T-helper 9 cell (primary cell): ENCODE data around the gene RASSF3.
"Not testable (repeated sequence)": the region's sequence is repeated elsewhere in the genome, so short reads cannot be mapped to it uniquely, and the experiment has no call there.

Source experiments
- DNase-seq: peaks from one replicate; pipeline ENCODE4 v3.0.0-alpha.2; 2020

RASSF3 gene

DNA sequence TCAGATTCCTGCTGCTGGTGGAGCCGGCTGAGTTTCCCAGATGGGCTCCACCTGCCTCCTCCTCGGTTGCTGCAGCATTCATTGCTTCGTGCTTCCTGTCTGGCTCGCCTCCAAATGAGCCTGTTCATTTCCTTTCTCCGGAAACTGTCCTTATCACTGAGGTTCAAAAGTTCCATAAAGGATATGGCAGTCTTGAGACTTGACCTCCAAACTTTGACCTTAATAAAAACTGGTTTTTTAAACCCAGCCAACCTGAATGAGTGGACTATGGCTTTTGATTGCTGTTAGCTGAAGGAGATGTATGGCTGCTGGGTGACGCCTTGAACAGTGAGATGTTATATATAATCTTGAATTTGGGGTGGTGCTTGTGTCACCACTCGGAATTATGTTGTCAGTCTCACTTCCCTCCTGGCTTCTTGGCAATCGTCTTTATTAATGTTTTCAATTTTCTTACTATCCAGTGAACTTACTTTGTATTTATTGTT, 62.7 kb downstream of the RASSF3 start:
- peak; percentile 35 for DNase-seq

DNA sequence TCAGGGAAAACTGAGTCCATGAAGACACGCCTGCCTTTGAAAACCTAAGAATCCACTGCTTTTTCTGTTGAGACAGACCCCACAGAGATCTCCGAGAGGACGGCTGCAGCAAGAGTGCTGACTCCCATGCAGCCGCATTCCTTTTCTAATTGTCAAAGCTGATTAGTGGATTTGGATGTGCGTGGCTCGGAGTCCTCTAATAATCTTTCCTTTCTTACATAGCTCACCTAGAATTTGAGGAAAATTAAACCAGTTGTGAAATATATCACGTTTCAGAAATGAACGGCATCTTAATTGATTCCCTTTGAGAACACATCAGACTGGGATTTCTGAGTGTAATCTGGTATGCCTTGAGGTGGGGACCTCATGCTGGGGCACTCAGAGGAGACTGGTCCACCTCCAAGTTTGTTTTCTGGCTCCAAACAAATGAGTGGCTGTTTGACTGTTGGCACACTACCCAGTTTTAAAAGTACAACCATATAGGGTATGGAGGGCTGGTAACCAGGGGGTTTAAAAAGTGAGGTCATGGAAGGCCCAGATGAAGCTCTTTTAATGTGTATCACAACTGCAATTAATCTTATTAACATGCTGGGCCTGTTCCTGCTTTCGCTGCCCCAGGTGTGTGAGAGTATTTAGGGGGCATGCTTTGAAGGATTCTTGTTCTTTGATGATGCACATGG, 63.3 kb downstream of the RASSF3 start:
- no peak for DNase-seq

DNA sequence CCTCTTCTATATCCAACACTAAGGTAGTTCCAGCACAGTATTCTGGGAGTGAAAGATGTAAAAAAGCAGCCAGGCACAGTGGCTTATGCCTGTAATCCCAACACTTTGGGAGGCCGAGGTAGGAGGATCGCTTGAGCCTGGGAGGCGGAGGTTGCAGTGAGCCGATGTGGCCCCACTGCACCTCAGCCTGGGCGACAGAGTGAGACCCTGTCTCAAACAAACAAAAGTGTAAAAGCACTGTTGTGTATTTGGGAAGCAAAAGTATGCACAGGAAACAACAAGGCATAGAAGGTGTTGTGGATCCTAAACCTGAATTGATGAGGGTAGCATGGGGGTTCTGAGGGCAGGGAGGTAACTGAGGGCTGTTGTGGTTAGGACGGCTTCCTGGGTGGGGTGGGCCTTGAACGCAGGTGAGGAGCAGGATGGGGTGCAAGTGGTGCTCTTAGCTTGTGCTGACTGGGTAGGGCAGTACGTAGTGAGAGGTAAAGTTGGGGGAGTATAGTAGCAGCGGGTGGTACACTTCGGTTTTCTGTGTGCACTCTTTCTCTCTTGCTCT, 64.2 kb downstream of the RASSF3 start:
- DNase-seq: peak; percentile 49

DNA sequence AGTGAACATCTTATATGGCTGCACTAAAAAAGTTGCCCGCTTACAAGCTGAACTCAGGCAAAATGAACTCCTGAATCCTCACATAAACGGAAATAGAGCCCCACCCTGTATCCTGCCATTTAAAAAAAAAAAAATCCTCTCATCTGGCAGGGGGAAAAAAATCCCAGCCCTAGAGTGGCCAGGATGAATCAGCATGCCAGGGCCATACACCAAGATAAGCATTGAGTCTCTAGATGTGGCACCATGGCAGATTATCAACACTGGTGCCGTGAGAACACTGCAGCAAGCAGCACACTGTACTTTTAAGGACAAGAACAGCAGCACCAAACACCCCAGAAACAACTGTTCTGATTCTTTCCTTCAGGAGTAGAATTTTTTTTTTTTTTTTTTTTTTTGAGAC, 65.5 kb downstream of the RASSF3 start:
- DNase-seq: no peak

DNA sequence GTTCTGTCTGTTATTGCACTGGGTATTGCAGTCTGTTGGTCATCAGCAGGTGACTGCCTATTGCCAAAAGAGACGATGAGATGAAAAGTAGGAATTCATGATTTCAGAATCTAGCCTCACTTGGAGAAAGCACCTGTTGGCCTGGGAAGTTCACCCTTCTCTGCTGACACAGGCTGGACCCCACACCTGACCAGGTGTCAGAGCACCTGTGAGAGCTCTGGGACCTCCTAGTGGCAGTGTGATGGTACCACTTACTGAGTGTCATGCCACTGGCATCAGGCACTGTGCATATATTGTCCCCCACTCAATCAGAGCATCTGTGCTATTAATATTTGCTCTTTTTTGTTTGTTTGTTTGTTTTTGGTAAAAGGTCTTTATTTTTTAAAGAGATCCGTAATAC, 68.0 kb downstream of the RASSF3 start:
- no peak for DNase-seq

DNA sequence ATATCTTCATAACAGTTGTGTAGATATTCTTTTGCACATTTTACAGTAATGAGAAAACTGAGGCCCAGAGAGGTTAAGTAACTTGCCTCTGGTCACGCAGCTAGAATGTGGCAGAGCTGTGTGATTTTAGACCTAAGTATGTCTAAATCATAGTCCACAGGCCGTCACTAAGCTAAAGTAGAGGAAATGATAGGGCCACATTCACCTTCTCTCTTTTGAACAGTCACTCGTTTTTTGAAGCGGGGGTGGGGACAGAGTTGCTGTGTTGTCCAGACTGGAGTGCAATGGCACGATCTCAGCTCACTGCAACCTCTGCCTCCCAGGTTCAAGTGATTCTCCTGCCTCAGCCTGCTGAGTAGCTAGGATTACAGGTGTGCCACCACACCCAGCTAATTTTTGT, 68.5 kb downstream of the RASSF3 start:
- DNase-seq: no peak

DNA sequence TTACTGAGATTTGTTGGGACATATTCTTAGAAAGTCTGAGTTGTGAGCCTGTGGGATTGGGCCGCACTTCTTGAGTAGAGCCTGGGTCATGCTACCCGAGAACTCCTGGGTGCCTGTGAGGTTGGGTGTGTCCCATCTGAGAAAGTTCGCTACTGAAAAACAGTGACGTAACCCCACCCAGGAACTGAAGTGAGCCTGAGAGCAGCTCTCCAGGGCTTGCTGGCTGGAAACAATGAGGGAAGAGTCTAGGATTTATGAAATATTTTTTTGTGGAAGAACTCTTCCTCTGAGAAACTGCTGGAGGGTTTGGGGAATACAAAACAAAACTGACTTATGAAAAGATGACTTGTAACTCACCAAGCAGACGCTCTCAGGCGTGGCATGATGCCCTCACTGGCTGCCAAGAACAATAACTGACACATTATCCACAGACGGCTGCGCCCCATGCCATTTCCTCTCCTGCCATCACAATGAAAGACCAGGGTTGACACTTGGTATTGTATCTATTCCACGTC, 69.2 kb downstream of the RASSF3 start:
- peak; percentile 51 for DNase-seq

DNA sequence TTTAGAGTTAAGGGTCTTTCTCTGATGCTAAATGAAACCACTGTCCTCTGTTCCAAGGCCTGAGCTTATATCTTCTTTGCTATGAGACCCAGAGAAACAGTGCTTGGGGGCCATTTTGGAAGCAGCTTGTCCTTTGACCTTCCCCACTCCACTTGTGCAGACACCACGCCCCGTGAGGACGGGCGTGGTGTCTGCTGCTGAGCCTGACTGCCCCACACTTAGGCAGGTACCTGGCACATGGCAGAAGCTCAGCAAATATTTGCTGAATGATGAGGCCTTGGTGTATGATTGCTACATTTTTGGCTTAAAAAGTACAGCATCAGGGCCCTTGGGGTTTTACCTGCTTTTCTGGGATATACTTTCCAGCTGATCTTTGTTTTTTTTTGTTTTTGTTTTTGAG, 69.9 kb downstream of the RASSF3 start:
- no peak for DNase-seq

DNA sequence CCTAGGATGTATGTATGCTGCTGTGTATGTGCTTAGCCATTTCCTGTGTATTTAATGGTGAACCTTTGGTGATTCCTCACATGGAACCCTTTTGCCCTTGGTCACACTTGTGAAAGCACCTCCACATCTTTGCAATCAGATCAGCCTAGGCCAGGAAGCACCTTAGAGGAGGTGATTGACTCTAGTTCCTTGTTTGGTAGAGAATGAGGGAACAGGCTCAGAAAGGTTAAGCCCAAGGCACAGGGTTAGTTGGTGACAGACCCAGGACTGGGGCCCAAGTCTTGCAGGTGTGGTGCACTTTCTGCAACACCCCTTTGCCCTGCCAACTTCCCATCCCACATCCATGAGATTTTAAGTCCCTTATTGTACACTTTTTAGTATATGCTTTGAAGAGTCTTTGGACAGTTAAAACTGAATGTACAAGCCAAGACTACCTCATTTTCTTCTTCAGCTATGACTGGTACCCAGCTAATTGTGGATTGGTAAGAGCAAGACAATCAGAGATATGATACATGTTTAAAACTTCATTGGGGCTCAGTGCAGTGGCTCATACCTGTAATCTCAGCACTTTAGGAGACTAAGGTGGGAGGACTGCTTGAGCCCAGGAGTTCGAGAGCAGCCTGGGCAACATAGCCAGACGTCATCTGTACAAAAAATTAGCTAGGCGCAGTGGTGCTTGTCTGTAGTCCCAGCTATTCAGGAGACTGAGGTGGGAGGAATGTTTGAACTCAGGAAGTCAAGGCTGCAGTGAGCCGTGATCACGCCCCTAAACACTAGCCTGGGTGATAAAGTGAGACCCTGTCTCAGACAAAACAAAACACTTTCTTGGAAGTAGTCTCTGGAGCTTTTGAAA, 71.1 kb downstream of the RASSF3 start:
- DNase-seq: no peak

DNA sequence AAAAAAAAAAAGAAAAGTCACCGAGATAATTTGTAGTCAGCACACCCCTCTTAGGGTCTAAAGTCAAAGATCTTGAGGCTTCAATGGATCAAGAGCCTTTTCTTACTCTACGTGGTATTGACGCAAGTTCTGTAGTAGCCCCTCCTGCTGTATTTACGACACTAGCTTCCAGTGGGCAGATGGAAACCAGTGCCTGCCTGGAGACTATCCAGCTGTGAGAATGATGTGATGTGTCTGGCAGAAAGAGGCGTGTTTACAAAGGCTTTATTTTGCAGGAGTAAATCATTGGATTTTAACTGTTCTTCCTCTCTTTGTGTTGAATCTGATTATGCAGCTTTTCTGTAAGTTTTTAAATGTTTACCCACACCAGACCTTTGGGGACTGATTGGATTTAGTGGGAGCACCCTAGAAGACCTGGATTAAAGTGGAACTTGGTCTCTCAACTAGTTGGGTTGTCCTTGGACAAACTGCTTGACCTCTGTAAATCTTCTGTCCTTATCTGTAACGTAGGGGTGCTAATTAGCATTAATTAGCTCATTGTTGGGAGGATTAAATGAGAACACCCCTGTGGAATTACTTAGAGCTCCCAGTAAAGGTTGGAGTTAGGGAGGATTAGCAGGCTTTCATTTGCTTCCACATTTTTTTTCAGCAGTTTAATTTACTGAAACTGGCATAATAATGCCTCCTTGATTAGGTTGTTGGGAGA, 72.4 kb downstream of the RASSF3 start:
- DNase-seq: no peak

DNA sequence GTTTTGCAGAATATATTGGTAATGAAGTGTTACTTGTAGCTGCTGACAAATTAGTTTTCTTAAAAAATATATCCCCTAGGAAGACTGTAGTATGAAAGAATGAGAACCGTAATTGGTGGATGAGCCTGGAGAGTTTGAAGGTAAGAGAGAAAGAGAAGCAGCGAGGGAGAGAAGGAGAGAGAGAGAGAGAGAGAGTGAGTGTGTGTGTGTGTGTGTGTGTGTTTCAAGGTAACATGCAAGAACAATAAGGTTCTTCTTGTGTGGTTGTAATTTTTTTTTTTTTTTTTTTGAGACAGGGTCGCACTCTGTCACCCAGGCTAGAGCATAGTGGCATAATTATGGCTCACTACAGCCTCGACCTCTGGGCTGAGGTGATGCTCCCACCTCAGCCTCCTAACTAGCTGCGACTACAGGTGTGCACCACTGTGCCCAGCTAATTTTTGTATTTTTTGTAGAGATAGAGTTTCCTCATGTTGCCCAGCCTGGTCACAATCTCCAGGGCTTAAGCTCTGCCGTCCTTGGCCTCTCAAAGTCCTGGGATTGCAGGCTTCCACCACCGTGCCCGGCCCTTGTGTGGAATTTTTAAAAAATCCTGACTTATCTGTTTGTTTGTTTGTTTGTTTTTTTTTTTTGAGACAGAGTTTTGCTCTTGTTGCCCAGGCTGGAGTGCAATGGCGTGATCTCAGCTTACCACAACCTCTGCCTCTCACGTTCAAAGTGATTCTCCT, 73.7 kb downstream of the RASSF3 start:
- no peak for DNase-seq

DNA sequence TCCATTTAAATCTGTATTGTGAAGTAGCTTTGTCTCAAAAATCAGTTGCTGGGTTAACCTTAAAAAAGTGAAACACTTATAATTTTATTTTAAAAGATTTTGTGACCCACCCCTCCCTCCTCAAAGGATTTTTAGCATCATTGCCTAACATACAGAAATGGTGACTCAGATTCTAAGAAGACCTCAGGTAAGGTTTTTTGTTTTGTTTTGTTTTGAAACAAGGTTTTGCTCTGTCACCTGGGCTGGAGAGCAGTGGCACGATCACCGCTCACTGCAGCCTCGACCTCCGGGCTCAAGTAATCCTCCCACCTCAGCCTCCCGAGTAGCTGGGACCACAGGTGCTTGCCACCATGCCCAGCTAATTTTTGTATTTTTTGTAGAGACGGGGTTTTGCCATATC, 74.8 kb downstream of the RASSF3 start:
- no peak for DNase-seq

DNA sequence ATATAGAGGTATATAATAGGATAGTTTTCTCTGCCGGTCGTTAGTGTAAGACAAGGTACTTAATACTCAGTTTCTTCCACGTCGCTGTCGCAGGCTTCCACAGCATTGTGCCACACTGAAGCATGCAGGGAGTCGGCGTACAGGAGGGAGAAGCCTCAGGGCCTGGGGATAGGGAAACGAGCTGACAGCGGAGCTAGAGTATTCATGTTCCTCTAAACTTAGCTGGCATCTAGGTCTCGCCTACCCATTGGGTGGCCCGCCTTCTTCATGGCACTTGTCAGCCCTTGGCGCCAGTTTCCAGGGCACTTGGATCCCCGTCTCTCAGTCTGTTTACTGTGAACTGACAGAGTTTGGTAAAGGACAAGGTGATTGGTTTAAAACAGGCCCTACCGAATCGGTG, 75.3 kb downstream of the RASSF3 start:
- no peak for DNase-seq

DNA sequence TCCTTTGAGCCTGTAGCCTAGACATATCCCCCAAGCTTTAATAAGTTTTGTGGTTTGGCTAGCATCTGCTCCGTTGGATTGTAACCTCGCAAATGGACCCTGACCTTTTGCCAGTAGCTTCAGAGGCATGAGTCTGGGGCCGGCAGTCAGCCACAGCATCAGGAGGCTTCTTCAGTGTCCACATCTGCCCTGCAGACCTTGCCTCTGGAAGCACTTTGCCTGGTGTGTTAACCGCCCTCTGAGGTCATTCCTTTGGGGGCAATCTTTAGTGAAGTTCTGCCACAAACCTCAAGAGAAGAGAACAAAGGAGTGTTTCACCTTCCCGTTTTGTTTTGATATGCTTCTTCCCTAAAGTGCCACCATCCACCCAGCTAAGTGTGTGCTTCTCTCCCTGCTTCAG, 77.5 kb downstream of the RASSF3 start:
- no peak for DNase-seq

DNA sequence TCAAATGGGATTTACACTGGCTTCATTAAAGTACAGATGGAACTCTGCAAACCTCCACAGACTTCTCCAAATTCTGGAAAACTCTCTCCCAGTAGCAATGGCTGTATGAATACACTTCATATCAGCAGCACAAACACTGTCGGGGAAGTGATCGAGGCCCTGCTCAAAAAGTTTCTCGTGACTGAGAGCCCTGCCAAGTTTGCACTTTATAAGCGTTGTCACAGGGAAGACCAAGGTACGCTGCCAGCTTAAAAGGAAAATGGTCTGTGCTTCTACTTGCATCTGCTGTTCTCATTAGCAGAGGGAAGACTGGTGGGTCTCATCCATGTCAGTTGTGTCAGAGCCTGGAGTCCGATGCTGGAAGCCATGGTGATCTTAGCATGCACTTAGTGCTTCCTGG, 77.9 kb downstream of the RASSF3 start:
- DNase-seq: no peak

DNA sequence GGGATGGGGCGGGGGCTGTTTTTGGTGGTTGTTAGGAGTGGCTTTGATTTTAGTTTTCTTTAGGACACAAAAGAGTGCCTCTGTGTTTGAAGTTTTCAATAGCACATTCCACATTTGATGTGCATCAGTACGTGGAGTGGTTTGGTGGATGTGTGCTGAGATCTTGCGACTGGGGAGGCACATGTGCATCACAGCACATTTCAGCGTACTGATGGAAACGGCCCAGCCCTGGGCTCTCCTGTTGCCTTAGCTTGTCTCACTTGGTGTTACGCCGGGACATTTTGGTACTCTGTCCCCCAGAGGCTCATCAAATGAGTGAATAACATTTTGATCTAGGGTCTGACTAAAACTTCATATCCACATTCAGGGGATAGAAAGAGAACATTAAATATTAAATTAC, 78.4 kb downstream of the RASSF3 start:
- no peak for DNase-seq

DNA sequence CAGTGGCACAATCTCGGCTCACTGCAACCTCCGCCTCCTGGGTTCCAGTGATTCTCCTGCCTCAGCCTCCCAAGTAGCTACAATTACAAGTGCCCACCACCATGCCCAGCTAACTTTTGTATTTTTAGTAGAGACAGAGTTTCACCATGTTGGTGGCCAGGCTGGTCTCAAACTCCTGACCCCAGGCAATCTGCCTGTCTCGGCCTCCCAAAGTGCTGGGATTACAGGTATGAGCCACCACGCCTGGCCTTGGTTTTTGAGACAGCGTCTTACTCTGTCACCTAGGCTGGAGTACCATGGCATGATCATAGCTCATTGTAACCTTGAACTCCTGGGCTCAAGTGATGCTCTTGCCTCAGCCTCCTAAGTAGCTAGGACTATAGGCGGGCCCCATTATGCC, 79.9 kb downstream of the RASSF3 start:
- DNase-seq: not testable (repeated sequence)

DNA sequence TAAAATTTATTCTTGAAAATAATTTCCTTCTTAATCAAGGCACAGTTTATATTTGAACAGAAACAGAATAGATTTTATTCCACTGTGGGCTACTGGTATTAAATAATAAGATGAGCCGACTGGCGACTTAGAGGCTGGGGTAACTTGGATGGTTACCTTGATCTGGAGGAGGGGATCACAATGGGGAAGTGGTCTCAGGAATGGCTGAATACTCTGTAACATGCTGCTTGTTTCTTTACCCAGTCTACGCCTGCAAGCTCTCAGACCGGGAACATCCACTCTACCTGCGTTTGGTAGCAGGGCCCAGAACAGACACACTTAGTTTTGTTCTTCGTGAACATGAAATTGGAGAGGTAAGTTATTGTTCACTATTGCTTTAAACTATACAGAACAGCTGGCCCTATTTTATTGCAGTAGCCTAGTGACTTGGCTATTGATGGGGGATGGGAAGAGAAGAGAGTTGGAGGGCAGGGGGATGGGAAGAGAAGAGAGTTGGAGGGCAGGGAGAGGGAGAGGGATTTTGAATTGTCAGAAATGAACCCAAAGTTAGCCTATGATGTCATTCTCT, 81.0 kb downstream of the RASSF3 start:
- no peak for DNase-seq

DNA sequence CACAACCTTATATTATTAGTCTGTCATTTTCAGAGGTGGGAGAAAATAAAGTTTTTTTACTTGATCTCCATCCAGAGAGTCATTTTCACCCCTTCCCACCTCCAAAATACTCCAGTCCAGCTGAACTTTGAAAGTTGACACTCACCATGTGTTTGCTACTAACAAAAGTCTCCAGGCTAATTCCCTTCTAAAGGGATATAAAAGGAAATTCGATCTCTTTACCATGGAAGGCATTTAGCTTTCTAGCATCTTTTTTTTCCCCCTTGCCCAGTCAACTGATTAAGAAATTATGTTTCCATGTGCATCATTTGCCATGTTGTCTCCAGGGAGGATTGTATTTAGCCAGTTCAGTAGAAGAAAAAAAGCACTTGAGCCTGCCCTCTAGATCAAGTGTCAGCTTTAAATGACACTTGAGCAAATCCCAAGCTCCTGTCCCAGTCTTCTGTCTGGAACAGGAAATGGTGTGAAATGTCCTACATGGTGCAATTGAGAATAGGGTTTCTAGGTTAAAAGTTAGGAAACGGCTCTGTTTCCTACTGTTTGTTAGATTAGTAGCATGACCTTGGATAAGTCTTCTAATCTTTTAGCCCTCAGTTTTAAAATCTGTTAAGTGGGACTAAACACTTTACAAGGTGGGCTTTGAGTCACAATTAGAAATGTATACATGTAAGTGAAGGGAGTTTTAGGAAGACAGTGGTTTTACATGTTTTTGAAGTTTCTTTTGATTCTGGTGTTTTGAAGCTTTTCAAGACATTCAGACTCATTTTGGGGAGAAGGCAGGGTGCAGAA, 81.7 kb downstream of the RASSF3 start:
- DNase-seq: no peak

DNA sequence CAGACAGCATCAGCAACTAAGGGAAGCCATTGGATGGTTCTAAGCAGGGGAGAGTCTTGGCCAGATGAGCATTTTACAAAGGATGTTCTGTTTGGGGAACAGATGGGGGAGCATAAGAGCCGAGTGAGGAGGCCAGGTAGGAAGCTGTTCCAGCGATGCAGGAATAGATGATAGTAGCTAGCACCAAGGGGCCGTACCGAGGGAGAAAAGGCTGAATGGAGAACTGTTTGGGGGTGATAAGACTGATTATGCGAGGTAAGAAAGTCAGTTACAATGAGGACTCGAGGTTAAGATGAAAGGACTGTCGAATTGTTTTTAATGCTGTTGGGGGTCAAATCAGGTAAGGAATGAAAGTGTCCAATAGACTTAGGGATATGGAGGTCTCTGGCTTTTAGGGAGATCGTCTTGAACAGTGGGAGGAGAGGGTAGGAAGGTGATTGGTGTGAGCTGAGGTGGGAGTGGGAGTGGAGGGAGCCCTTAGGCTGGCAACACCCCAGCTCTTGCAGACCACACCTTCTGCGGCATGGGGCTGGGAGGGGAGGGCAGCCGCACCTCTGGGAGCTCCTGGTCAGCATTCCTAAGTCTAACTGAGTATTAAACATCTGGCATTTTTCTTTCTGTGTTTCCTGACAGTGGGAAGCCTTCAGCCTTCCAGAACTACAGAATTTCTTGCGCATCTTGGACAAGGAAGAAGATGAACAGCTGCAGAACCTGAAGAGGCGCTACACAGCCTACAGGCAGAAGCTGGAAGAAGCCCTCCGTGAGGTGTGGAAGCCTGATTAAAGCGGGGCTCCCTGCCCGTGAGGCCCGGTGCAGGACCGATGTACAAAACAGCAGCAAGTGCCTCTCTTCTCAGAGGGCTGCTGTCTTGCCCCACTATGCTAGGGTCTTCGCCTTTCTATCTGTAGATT, 84.1 kb downstream of the RASSF3 start:
- DNase-seq: no peak
